Thymus (tissue), 14 donors: ENCODE data around the gene PLEKHG1. TPM values are rescaled to one million over a fixed set of nuclear protein-coding genes. Genes with fewer than 3 reads are reported as not detected.

Experiments
- DNase-seq, 9 donors: peaks; one replicate each; pipeline ENCODE4 v3.0.0-alpha.2; 2013; ENCODE audit warnings: low spot score in 9 of 9, low read depth in 6 of 9, missing footprints in 1 of 9
- H3K27ac ChIP-seq, 2 donors: one replicate each; pipeline ENCODE4 v1.5.1; 2013; ENCODE audit warnings: control low read depth in 1 of 2, low read depth in 1 of 2, low read length in 1 of 2, mild to moderate bottlenecking in 1 of 2, moderate library complexity in 1 of 2
- H3K27me3 ChIP-seq, 2 donors: one replicate each; pipeline ENCODE4 v1.5.1; 2013; ENCODE audit warnings: low read length in 1 of 2; ENCODE audit not compliant: control insufficient read depth in 2 of 2, insufficient read depth in 1 of 2
- H3K36me3 ChIP-seq, 2 donors: one replicate each; pipeline ENCODE4 v1.5.1; 2013; ENCODE audit warnings: low read length in 1 of 2, mild to moderate bottlenecking in 1 of 2, moderate library complexity in 1 of 2; ENCODE audit not compliant: control insufficient read depth in 2 of 2, insufficient read depth in 2 of 2
- H3K4me1 ChIP-seq, 2 donors: one replicate each; pipeline ENCODE4 v1.5.1; 2013; ENCODE audit warnings: low read length in 2 of 2; ENCODE audit not compliant: control insufficient read depth in 2 of 2, insufficient read depth in 2 of 2
- H3K4me3 ChIP-seq, 2 donors: one replicate each; pipeline ENCODE4 v1.5.1; 2013; ENCODE audit warnings: low read length in 2 of 2, control low read depth in 1 of 2, mild to moderate bottlenecking in 1 of 2
- H3K9me3 ChIP-seq, 2 donors: one replicate each; pipeline ENCODE4 v1.5.1; 2013; ENCODE audit warnings: low read length in 1 of 2, mild to moderate bottlenecking in 1 of 2; ENCODE audit not compliant: control insufficient read depth in 2 of 2, insufficient read depth in 1 of 2
- WGBS: extraction: QIAGEN DNeasy Blood & Tissue Kit; methylation state at CpG from one replicate; pipeline ENCODE4 v1.1.7; 2013; 5-methylcytosine and 5-hydroxymethylcytosine counted together
- long read RNA-seq, 10 donors: transcript quantifications; one replicate each; lab custom pipeline, GENCODE V29; 2026
- polyA plus RNA-seq: library from polyadenylated mRNA; stranded (reverse); fragments of 200-250 nt; gene quantifications from one replicate; pipeline ENCODE4 v1.2.3, GENCODE V29; 2013
- total RNA-seq: library from RNA; stranded (reverse); fragments of 120-200 nt; gene quantifications from one replicate; pipeline ENCODE4 v1.2.4, GENCODE V29; 2013
- donor health status: healthy.

PLEKHG1 gene
- total RNA-seq (27.2 TPM), polyA plus RNA-seq (10.0 TPM)
- long read RNA-seq, donor 1: 0 reads
- long read RNA-seq, donor 2: 0 reads
- long read RNA-seq, donor 3, partial matches to known transcripts: 0 of 1 reads
- long read RNA-seq, donor 3, other reads (novel, unspliced or antisense): 0 of 1 reads
- long read RNA-seq, donor 4: 0 reads
- long read RNA-seq, donor 5: 0 reads
- long read RNA-seq, donor 6, partial matches to known transcripts: 12 of 12 reads
- long read RNA-seq, donor 6, other reads (novel, unspliced or antisense): 0 of 12 reads
- long read RNA-seq, donor 7, partial matches to known transcripts: 0 of 1 reads
- long read RNA-seq, donor 7, other reads (novel, unspliced or antisense): 0 of 1 reads
- long read RNA-seq, donor 8: 0 reads
- long read RNA-seq, donor 9, partial matches to known transcripts: 6 of 6 reads
- long read RNA-seq, donor 9, other reads (novel, unspliced or antisense): 0 of 6 reads
- long read RNA-seq, donor 10, partial matches to known transcripts: 0 of 1 reads
- long read RNA-seq, donor 10, other reads (novel, unspliced or antisense): 0 of 1 reads

GRCh38 chr6:150599199-150600009, at the start of gene PLEKHG1:
PLEKHG1 (plus strand) TSS chr6:150599885; CDS start chr6:150733682, 133,797 bp downstream.
- Histone ChIP-seq H3K27me3 (peaks cover 0 to 2% of the 10 kb centered on the region in 2 donors), H3K4me3 (peak within 1 kb of the TSS; percentile 60 to 87), H3K36me3 (no peaks in the 10 kb centered on the region), H3K4me1 (peaks cover 25 to 49% of the 10 kb centered on the region in 2 donors), H3K27ac (peak within 1 kb of the TSS; percentile 94), H3K9me3 (no peaks in the 10 kb centered on the region)
- 5% methylated on average over 54 of the region's 54 CpGs for WGBS
- DNase-seq: peak in 6 of 9 donors; percentile 55 to 82 (median 64)

- Histone ChIP-seq H3K27me3 (peaks cover 2 to 14% of the 10 kb centered on the region in 2 donors), H3K4me3 (no peak overlapping the region), H3K36me3 (no peaks in the 10 kb centered on the region), H3K4me1 (no peaks in the 10 kb centered on the region), H3K9me3 (no peaks in the 10 kb centered on the region), H3K27ac (no peak overlapping the region)
- 97% methylated on average over 5 of the region's 5 CpGs for WGBS
- DNase-seq: no peak
Observed at GRCh38 chr6:150550244-150550643, 49.4 kb upstream of the PLEKHG1 start.

- no peak overlapping the region for H3K27ac ChIP-seq
- H3K36me3 ChIP-seq: no peaks in the 10 kb centered on the region
- H3K4me3 ChIP-seq: no peak overlapping the region
- no peaks in the 10 kb centered on the region for H3K27me3 ChIP-seq
- DNase-seq: no peak
- 91% methylated on average over 5 of the region's 5 CpGs for WGBS
- no peaks in the 10 kb centered on the region for H3K9me3 ChIP-seq
- H3K4me1 ChIP-seq: no peaks in the 10 kb centered on the region
Observed at GRCh38 chr6:150557043-150557599, 42.6 kb upstream of the PLEKHG1 start.

GRCh38 chr6:150560004-150560883, 39.4 kb upstream of the PLEKHG1 start:
- no peak for DNase-seq
- H3K36me3 ChIP-seq: no peaks in the 10 kb centered on the region
- no peaks in the 10 kb centered on the region for H3K9me3 ChIP-seq
- no peaks in the 10 kb centered on the region for H3K27me3 ChIP-seq
- H3K27ac ChIP-seq: no peak overlapping the region
- H3K4me3 ChIP-seq: no peak overlapping the region
- WGBS: 89% methylated on average over 6 of the region's 6 CpGs
- no peaks in the 10 kb centered on the region for H3K4me1 ChIP-seq

GRCh38 chr6:150560884-150561219, 38.8 kb upstream of the PLEKHG1 start:
- WGBS: 98% methylated on average over 6 of the region's 6 CpGs
- Histone ChIP-seq H3K4me3 (no peak overlapping the region), H3K27me3 (peaks cover 0 to 3% of the 10 kb centered on the region in 2 donors), H3K36me3 (no peaks in the 10 kb centered on the region), H3K9me3 (no peaks in the 10 kb centered on the region), H3K27ac (no peak overlapping the region), H3K4me1 (no peaks in the 10 kb centered on the region)
- DNase-seq: no peak

GRCh38 chr6:150565945-150566344, 33.7 kb upstream of the PLEKHG1 start:
- WGBS: 94% methylated on average over 2 of the region's 2 CpGs

GRCh38 chr6:150566486-150566885, 33.2 kb upstream of the PLEKHG1 start:
- H3K4me1 ChIP-seq: peaks cover 2 to 4% of the 10 kb centered on the region in 2 donors
- H3K27ac ChIP-seq: no peak overlapping the region
- H3K27me3 ChIP-seq: peaks cover 0 to 3% of the 10 kb centered on the region in 2 donors
- no peak for DNase-seq
- H3K36me3 ChIP-seq: no peaks in the 10 kb centered on the region
- H3K4me3 ChIP-seq: no peak overlapping the region
- no peaks in the 10 kb centered on the region for H3K9me3 ChIP-seq

More at GRCh38 chr6:150565945-150566344, 33.7 kb upstream of the PLEKHG1 start:
- peaks cover 0 to 3% of the 10 kb centered on the region in 2 donors for H3K4me1 ChIP-seq
- peaks cover 0 to 3% of the 10 kb centered on the region in 2 donors for H3K27me3 ChIP-seq
- DNase-seq: no peak
- no peak overlapping the region for H3K27ac ChIP-seq
- no peaks in the 10 kb centered on the region for H3K36me3 ChIP-seq
- no peaks in the 10 kb centered on the region for H3K9me3 ChIP-seq
- H3K4me3 ChIP-seq: no peak overlapping the region

- Histone ChIP-seq H3K36me3 (no peaks in the 10 kb centered on the region), H3K4me3 (no peak overlapping the region), H3K27ac (no peak overlapping the region), H3K9me3 (no peaks in the 10 kb centered on the region), H3K27me3 (peaks cover 0 to 3% of the 10 kb centered on the region in 2 donors), H3K4me1 (peaks cover 3 to 10% of the 10 kb centered on the region in 2 donors)
- 98% methylated on average over 3 of the region's 3 CpGs for WGBS
- DNase-seq: no peak
Observed at GRCh38 chr6:150567380-150567779, 32.3 kb upstream of the PLEKHG1 start.
